ENCODE data around the gene ZNF324. TPM values are rescaled to one million over a fixed set of nuclear protein-coding genes. Genes with fewer than 3 reads are reported as not detected.
"Not testable (repeated sequence)": the region's sequence is repeated elsewhere in the genome, so short reads cannot be mapped to it uniquely, and the experiment has no call there.

ZNF324 gene
- total and polyA plus RNA-seq, 7 experiments from 2014 or later: 9.3 to 28.0 (median 22.3) TPM

GRCh38 chr19:58469241-58470013 is 2.5 kb downstream of the ZNF324 start:
- intact Hi-C loops (cut with micrococcal nuclease): no loop called here
- CTCF ChIA-PET: no interaction called here
- no peak for ATAC-seq
- DNase-seq: no peak
- H3K27me3 Mint-ChIP-seq: peaks cover 0 to 3% (median 0%) of the 10 kb centered on the region in 5 donors
- Histone ChIP-seq H3K27me3 (ENCODE audit: control insufficient read depth in 2 of 2, insufficient read depth in 2 of 2, low read length in 2 of 2) (no peaks in the 10 kb centered on the region), H3K4me1 (ENCODE audit: control insufficient read depth in 2 of 2, insufficient read depth in 2 of 2, low read length in 2 of 2) (peaks cover 7 to 11% of the 10 kb centered on the region in 2 donors), H3K4me3 (ENCODE audit: low read length) (no peak overlapping the region), H3K9me3 (ENCODE audit: control insufficient read depth in 2 of 3, low read length in 3 of 3) (no peaks in the 10 kb centered on the region), H3K27ac (ENCODE audit: low read depth, low read length) (no peak overlapping the region), H3K36me3 (ENCODE audit: control insufficient read depth in 2 of 3, insufficient read depth in 3 of 3, low read length in 3 of 3) (peaks cover 0 to 40% (median 0%) of the 10 kb centered on the region in 3 experiments)
- POLR2A ChIA-PET: interaction anchor here (0.6 kb wide), 1 partner anchor 81 kb away, joined by 3 read pairs; no protein-coding TSS in a partner anchor
- peaks cover 0 to 1% (median 0%) of the 10 kb centered on the region in 11 donors for H3K9me3 Mint-ChIP-seq
- H3K4me3 Mint-ChIP-seq: peak overlapping the region; percentile 14 to 88 (median 83)
- H3K4me1 Mint-ChIP-seq: peaks cover 14 to 33% (median 24%) of the 10 kb centered on the region in 7 donors
- peaks cover 0 to 5% (median 0%) of the 10 kb centered on the region in 5 donors for H3K36me3 Mint-ChIP-seq
- peak overlapping the region in 1 of 9 donors; percentile 48 for H3K27ac Mint-ChIP-seq

GRCh38 chr19:58470837-58471543 is 4.1 kb downstream of the ZNF324 start:
- intact Hi-C loops (cut with micrococcal nuclease); H3K36me3 Mint-ChIP-seq; H3K4me3 ChIP-seq (ENCODE audit: low read length); H3K27ac ChIP-seq (ENCODE audit: low read depth, low read length); DNase-seq; POLR2A ChIA-PET; ATAC-seq; H3K27me3 ChIP-seq (ENCODE audit: control insufficient read depth in 2 of 2, insufficient read depth in 2 of 2, low read length in 2 of 2); H3K9me3 Mint-ChIP-seq; H3K27me3 Mint-ChIP-seq; H3K9me3 ChIP-seq (ENCODE audit: control insufficient read depth in 2 of 3, low read length in 3 of 3); CTCF ChIA-PET: not testable (repeated sequence)
- H3K36me3 ChIP-seq (ENCODE audit: control insufficient read depth in 2 of 3, insufficient read depth in 3 of 3, low read length in 3 of 3): peaks cover 0 to 40% (median 0%) of the 10 kb centered on the region in 3 experiments
- H3K27ac Mint-ChIP-seq: peak overlapping the region in 1 of 9 donors; percentile 2
- peaks cover 14 to 46% (median 33%) of the 10 kb centered on the region in 7 donors for H3K4me1 Mint-ChIP-seq
- H3K4me3 Mint-ChIP-seq: peak overlapping the region in 1 of 10 donors; percentile 33
- peaks cover 13 to 19% of the 10 kb centered on the region in 2 donors for H3K4me1 ChIP-seq (ENCODE audit: control insufficient read depth in 2 of 2, insufficient read depth in 2 of 2, low read length in 2 of 2)

GRCh38 chr19:58471736-58472135 is 4.9 kb downstream of the ZNF324 start:
- ATAC-seq (no peak), DNase-seq (no peak)
- CTCF ChIA-PET: no interaction called here
- no peaks in the 10 kb centered on the region for H3K27me3 Mint-ChIP-seq
- H3K27ac Mint-ChIP-seq: no peak overlapping the region
- H3K9me3 ChIP-seq (ENCODE audit: control insufficient read depth in 2 of 3, low read length in 3 of 3): no peaks in the 10 kb centered on the region
- peaks cover 0 to 5% (median 0%) of the 10 kb centered on the region in 5 donors for H3K36me3 Mint-ChIP-seq
- H3K4me3 Mint-ChIP-seq: no peak overlapping the region
- H3K36me3 ChIP-seq (ENCODE audit: control insufficient read depth in 2 of 3, insufficient read depth in 3 of 3, low read length in 3 of 3): peaks cover 0 to 40% (median 0%) of the 10 kb centered on the region in 3 experiments
- intact Hi-C loops (cut with micrococcal nuclease): no loop called here
- H3K4me3 ChIP-seq (ENCODE audit: low read length): no peak overlapping the region
- H3K9me3 Mint-ChIP-seq: peaks cover 0 to 1% (median 0%) of the 10 kb centered on the region in 11 donors
- no peak overlapping the region for H3K27ac ChIP-seq (ENCODE audit: low read depth, low read length)
- peaks cover 16 to 47% (median 31%) of the 10 kb centered on the region in 7 donors for H3K4me1 Mint-ChIP-seq
- H3K4me1 ChIP-seq (ENCODE audit: control insufficient read depth in 2 of 2, insufficient read depth in 2 of 2, low read length in 2 of 2): peaks cover 18 to 21% of the 10 kb centered on the region in 2 donors
- H3K27me3 ChIP-seq (ENCODE audit: control insufficient read depth in 2 of 2, insufficient read depth in 2 of 2, low read length in 2 of 2): no peaks in the 10 kb centered on the region
- POLR2A ChIA-PET: no interaction called here

- Mint-ChIP-seq H3K27me3 (no peaks in the 10 kb centered on the region), H3K4me1 (peaks cover 6 to 35% (median 22%) of the 10 kb centered on the region in 7 donors), H3K36me3 (peaks cover 0 to 5% (median 0%) of the 10 kb centered on the region in 5 donors), H3K27ac (peak overlapping the region in 7 of 9 donors; percentile 14 to 100 (median 72)), H3K4me3 (peak overlapping the region in 4 of 10 donors; percentile 21 to 65 (median 50)), H3K9me3 (no peaks in the 10 kb centered on the region)
- no peaks in the 10 kb centered on the region for H3K27me3 ChIP-seq (ENCODE audit: control insufficient read depth in 2 of 2, insufficient read depth in 2 of 2, low read length in 2 of 2)
- intact Hi-C loops (cut with micrococcal nuclease): no loop called here
- peaks cover 14 to 16% of the 10 kb centered on the region in 2 donors for H3K4me1 ChIP-seq (ENCODE audit: control insufficient read depth in 2 of 2, insufficient read depth in 2 of 2, low read length in 2 of 2)
- DNase-seq (no peak), ATAC-seq (no peak)
- no peaks in the 10 kb centered on the region for H3K9me3 ChIP-seq (ENCODE audit: control insufficient read depth in 2 of 3, low read length in 3 of 3)
- POLR2A ChIA-PET: no interaction called here
- H3K27ac ChIP-seq (ENCODE audit: low read depth, low read length): no peak overlapping the region
- peaks cover 0 to 33% (median 0%) of the 10 kb centered on the region in 3 experiments for H3K36me3 ChIP-seq (ENCODE audit: control insufficient read depth in 2 of 3, insufficient read depth in 3 of 3, low read length in 3 of 3)
- CTCF ChIA-PET: interaction anchor here (0.8 kb wide), 1 partner anchor 124 kb away, joined by 3 read pairs; no protein-coding TSS in a partner anchor
- no peak overlapping the region for H3K4me3 ChIP-seq (ENCODE audit: low read length)
These were observed 6.9 kb downstream of the ZNF324 start for GRCh38 chr19:58473775-58474174.

- H3K4me3 Mint-ChIP-seq: peak overlapping the region in 9 of 10 donors; percentile 21 to 98 (median 55)
- H3K4me1 Mint-ChIP-seq: peaks cover 6 to 29% (median 17%) of the 10 kb centered on the region in 7 donors
- Histone ChIP-seq H3K27ac (ENCODE audit: low read depth, low read length) (peak overlapping the region; percentile 91), H3K4me1 (ENCODE audit: control insufficient read depth in 2 of 2, insufficient read depth in 2 of 2, low read length in 2 of 2) (peaks cover 14 to 16% of the 10 kb centered on the region in 2 donors), H3K27me3 (ENCODE audit: control insufficient read depth in 2 of 2, insufficient read depth in 2 of 2, low read length in 2 of 2) (no peaks in the 10 kb centered on the region), H3K4me3 (ENCODE audit: low read length) (no peak overlapping the region), H3K36me3 (ENCODE audit: control insufficient read depth in 2 of 3, insufficient read depth in 3 of 3, low read length in 3 of 3) (peaks cover 0 to 28% (median 0%) of the 10 kb centered on the region in 3 experiments), H3K9me3 (ENCODE audit: control insufficient read depth in 2 of 3, low read length in 3 of 3) (no peaks in the 10 kb centered on the region)
- peaks cover 0 to 11% (median 0%) of the 10 kb centered on the region in 5 donors for H3K36me3 Mint-ChIP-seq
- ChIA-PET CTCF (no interaction called here), POLR2A (interaction anchor here (0.6 to 2.3 kb wide), 3 partner anchors 25 to 36 kb away, joined by 3 to 11 read pairs (median 4); partner anchors contain the start of gene ZNF132)
- H3K27ac Mint-ChIP-seq: peak overlapping the region in 8 of 9 donors; percentile 14 to 100 (median 72)
- no peaks in the 10 kb centered on the region for H3K9me3 Mint-ChIP-seq
- H3K27me3 Mint-ChIP-seq: no peaks in the 10 kb centered on the region
- intact Hi-C loops (cut with micrococcal nuclease): no loop called here
- ATAC-seq: no peak
- DNase-seq: no peak
These were observed 7.6 kb downstream of the ZNF324 start for GRCh38 chr19:58474291-58474996.
